Stomach smooth muscle (tissue), 2 donors: ENCODE results near the gene TRIM29.

Source experiments
- H3K27ac ChIP-seq: one replicate; pipeline ENCODE4 v1.7.0; 2013; ENCODE audit warnings: mild to moderate bottlenecking, low read length, inconsistent platforms
- H3K27me3 ChIP-seq, 2 donors: one replicate each; pipeline ENCODE4 v1.7.0; 2013; ENCODE audit warnings: low read length in 2 of 2; ENCODE audit not compliant: insufficient read depth in 2 of 2, control insufficient read depth in 1 of 2
- H3K36me3 ChIP-seq, 2 donors: one replicate each; pipeline ENCODE4 v1.7.0; 2013; ENCODE audit warnings: low read length in 2 of 2; ENCODE audit not compliant: control insufficient read depth in 2 of 2, insufficient read depth in 2 of 2
- H3K4me1 ChIP-seq: one replicate; pipeline ENCODE4 v1.7.0; 2013; ENCODE audit warnings: low read length; ENCODE audit not compliant: control insufficient read depth, insufficient read depth
- H3K4me3 ChIP-seq, 2 donors: one replicate each; pipeline ENCODE4 v1.7.0; 2013; ENCODE audit warnings: low read length in 2 of 2
- H3K9ac ChIP-seq, 2 donors: one replicate each; pipeline ENCODE4 v1.7.0; 2013; ENCODE audit warnings: low read length in 2 of 2, mild to moderate bottlenecking in 1 of 2
- H3K9me3 ChIP-seq, 2 donors: one replicate each; pipeline ENCODE4 v1.7.0; 2013; ENCODE audit warnings: low read length in 2 of 2; ENCODE audit not compliant: control insufficient read depth in 2 of 2
- donor health status: healthy.
- donor health status: Pancreatic carcinoma.

Gene TRIM29

GRCh38 chr11:120104041-120104565 lies 33.8 kb downstream of the TRIM29 start:
- H3K9me3 ChIP-seq, result no peaks in the 10 kb centered on the region
- peaks cover 9 to 10% of the 10 kb centered on the region in 2 donors for H3K27me3 ChIP-seq
- peaks cover 2% of the 10 kb centered on the region for H3K4me1 ChIP-seq
- no peak overlapping the region for H3K9ac ChIP-seq
- no peak overlapping the region for H3K27ac ChIP-seq
- no peak overlapping the region for H3K4me3 ChIP-seq
- H3K36me3 ChIP-seq, result no peaks in the 10 kb centered on the region

GRCh38 chr11:120102864-120103122 lies 35.1 kb downstream of the TRIM29 start:
- Histone ChIP-seq H3K36me3 (no peaks in the 10 kb centered on the region), H3K4me1 (no peaks in the 10 kb centered on the region), H3K27ac (no peak overlapping the region), H3K9ac (no peak overlapping the region), H3K9me3 (no peaks in the 10 kb centered on the region), H3K4me3 (no peak overlapping the region), H3K27me3 (peaks cover 12 to 16% of the 10 kb centered on the region in 2 donors)

DNA sequence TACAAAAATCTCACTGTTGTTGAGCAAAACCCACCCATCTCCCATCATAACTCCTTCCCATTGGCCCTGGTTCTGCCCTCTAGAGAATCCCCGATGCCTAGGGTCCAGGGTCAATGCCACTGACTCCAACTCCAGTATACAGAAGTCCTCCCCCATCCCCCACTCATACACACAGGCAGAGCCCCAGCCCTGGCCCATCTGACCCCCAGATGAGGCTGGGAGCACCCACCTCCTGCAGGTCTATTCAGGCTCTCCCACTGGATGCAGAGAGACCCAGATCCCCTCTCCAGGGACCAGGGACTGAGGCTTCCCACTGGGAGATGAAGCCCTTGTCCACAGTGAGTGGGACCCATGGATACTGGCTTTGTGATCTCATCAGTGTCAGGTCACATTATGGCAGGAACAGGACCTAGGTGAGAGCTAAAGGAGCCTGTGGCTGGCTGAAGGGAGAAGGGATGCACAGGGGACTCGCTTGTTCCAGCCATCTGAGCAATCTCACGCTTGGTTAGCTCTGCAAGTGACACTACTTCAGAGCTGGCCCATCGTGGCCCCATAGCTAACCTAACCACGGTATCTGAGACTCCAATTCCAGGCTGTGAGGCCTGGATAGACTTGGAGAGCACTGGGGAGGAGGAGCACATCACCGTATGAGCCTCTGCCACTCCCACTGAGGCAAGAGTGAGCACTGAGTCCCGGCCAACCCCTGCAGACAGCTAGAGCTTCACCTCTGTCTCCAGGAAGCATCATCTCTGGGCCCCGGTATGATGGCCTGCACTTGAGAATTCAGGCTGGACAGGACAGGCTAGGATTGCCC lies 35.7 kb downstream of the TRIM29 start:
- H3K4me1 ChIP-seq, result no peaks in the 10 kb centered on the region
- H3K27me3 ChIP-seq, result peaks cover 10 to 16% of the 10 kb centered on the region in 2 donors

GRCh38 chr11:120098503-120099020 lies 39.4 kb downstream of the TRIM29 start:
- Histone ChIP-seq H3K36me3 (no peaks in the 10 kb centered on the region), H3K4me3 (no peak overlapping the region), H3K9ac (no peak overlapping the region), H3K27ac (no peak overlapping the region), H3K9me3 (no peaks in the 10 kb centered on the region), H3K27me3 (peaks cover 3 to 14% of the 10 kb centered on the region in 2 donors), H3K4me1 (no peaks in the 10 kb centered on the region)

More for the DNA sequence above, 35.7 kb downstream of the TRIM29 start:
- no peaks in the 10 kb centered on the region for H3K9me3 ChIP-seq
- no peak overlapping the region for H3K9ac ChIP-seq
- H3K36me3 ChIP-seq, result no peaks in the 10 kb centered on the region
- H3K4me3 ChIP-seq, result no peak overlapping the region
- no peak overlapping the region for H3K27ac ChIP-seq

DNA sequence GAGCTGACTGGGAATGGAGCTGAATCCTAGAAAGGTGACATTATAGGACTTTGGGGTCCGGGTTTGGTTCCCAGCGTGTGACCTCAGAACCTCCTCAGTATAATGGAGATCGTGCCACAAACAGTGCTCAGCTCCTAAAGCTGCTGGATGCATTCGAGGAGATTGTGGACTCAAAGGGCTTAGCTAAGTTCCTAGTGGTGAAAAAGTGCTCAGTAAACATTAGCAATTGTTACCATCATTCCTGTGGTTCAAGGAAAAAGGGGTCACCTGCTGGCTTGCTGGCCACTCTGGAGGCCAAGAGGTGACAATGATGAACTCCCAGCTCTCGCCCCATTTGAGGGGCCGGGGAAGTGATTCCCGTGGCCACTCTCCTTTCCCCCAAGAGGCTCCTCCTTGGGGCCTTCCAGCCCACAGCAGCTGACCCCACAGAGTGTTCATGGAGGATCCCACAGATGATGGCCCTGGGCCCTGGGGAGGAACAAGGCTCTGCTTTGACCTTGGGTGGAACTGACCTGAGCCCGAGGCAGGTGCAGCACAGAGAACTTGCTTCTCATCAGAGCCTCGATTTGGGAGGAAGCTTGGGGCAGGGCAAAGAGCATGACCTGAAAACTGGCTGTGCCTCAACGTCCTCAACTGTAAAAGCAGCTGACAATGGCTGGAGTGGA lies 40.1 kb downstream of the TRIM29 start:
- H3K4me1 ChIP-seq, result no peaks in the 10 kb centered on the region

GRCh38 chr11:120096369-120097191 lies 41.3 kb downstream of the TRIM29 start:
- no peak overlapping the region for H3K4me3 ChIP-seq
- no peak overlapping the region for H3K27ac ChIP-seq
- no peak overlapping the region for H3K9ac ChIP-seq
- H3K9me3 ChIP-seq, result no peaks in the 10 kb centered on the region
- H3K27me3 ChIP-seq, result peaks cover 3 to 14% of the 10 kb centered on the region in 2 donors
- H3K36me3 ChIP-seq, result no peaks in the 10 kb centered on the region
- no peaks in the 10 kb centered on the region for H3K4me1 ChIP-seq

More for the DNA sequence above, 40.1 kb downstream of the TRIM29 start:
- Histone ChIP-seq H3K27me3 (peaks cover 3 to 14% of the 10 kb centered on the region in 2 donors), H3K36me3 (no peaks in the 10 kb centered on the region), H3K27ac (no peak overlapping the region), H3K9me3 (no peaks in the 10 kb centered on the region), H3K9ac (no peak overlapping the region), H3K4me3 (no peak overlapping the region)

DNA sequence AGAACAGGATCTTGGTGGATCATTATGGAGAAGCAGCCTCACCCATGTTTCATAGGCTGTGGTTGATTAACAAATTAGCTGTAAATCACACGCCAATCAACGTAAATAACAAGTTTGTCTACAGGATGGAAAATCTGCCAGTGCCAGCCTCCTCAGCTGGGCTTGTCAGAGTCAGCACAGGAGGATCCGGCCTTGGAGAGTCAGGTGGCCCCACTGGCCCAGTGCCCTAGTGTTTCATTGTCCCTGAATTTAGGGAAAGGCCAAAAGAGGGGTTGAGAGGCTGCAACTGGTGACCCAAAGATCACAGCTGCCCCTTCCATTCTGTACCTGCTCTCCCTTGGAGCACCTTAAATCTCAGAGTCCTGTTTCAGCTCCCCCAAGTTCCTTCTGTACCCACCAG lies 42.4 kb downstream of the TRIM29 start:
- Histone ChIP-seq H3K9me3 (no peaks in the 10 kb centered on the region), H3K4me3 (no peak overlapping the region), H3K4me1 (no peaks in the 10 kb centered on the region), H3K27me3 (peaks cover 3 to 14% of the 10 kb centered on the region in 2 donors), H3K36me3 (no peaks in the 10 kb centered on the region), H3K27ac (no peak overlapping the region), H3K9ac (no peak overlapping the region)

GRCh38 chr11:120091701-120092100 lies 46.2 kb downstream of the TRIM29 start:
- Histone ChIP-seq H3K4me1 (no peaks in the 10 kb centered on the region), H3K27ac (no peak overlapping the region), H3K4me3 (no peak overlapping the region), H3K27me3 (peaks cover 0 to 4% of the 10 kb centered on the region in 2 donors), H3K9me3 (no peaks in the 10 kb centered on the region), H3K9ac (no peak overlapping the region), H3K36me3 (no peaks in the 10 kb centered on the region)

GRCh38 chr11:120091121-120091520 lies 46.8 kb downstream of the TRIM29 start:
- Histone ChIP-seq H3K36me3 (no peaks in the 10 kb centered on the region), H3K4me1 (no peaks in the 10 kb centered on the region), H3K27ac (no peak overlapping the region), H3K9me3 (no peaks in the 10 kb centered on the region), H3K9ac (no peak overlapping the region), H3K27me3 (peaks cover 0 to 4% of the 10 kb centered on the region in 2 donors), H3K4me3 (no peak overlapping the region)

- no peak overlapping the region for H3K9ac ChIP-seq
- H3K36me3 ChIP-seq, result no peaks in the 10 kb centered on the region
- no peak overlapping the region for H3K27ac ChIP-seq
- H3K9me3 ChIP-seq, result no peaks in the 10 kb centered on the region
- no peaks in the 10 kb centered on the region for H3K4me1 ChIP-seq
- peaks cover 0 to 4% of the 10 kb centered on the region in 2 donors for H3K27me3 ChIP-seq
- H3K4me3 ChIP-seq, result no peak overlapping the region
These were observed 47.5 kb downstream of the TRIM29 start for GRCh38 chr11:120090411-120090810.
